ENCODE measurements around the gene CDC42SE2.

Gene CDC42SE2

GRCh38 chr5:131386124-131386523 lies 122.3 kb downstream of the CDC42SE2 start:
- Histone ChIP-seq H3K4me2 (ENCODE audit: low read depth, low read length, poor library complexity, severe bottlenecking) (no peak overlapping the region), H3K27ac (ENCODE audit: low read depth, low read length) (no peak overlapping the region), H3K9ac (ENCODE audit: low read length) (no peak overlapping the region), H3K27me3 (ENCODE audit: low read length) (no peaks in the 10 kb centered on the region), H3K36me3 (ENCODE audit: low read length) (peaks cover 19% of the 10 kb centered on the region; the same call in 1 of the 2 replicates), H3F3A (ENCODE audit: insufficient read depth) (peaks cover 48% of the 10 kb centered on the region), H3K79me2 (ENCODE audit: insufficient read depth, low read length) (peaks cover 44% of the 10 kb centered on the region), H3K9me2 (replicated peaks; ENCODE audit: insufficient read depth, low read length) (no peaks in the 10 kb centered on the region), H3K4me3 (ENCODE audit: insufficient read depth, low read length, poor library complexity, severe bottlenecking) (no peak overlapping the region), H3K9me3 (ENCODE audit: insufficient read depth, low read length) (no peaks in the 10 kb centered on the region), H2AFZ (ENCODE audit: low read depth, low read length, severe bottlenecking) (no peak overlapping the region), H4K20me1 (ENCODE audit: low read depth, low read length) (no peaks in the 10 kb centered on the region)
- no peak for TF ChIP-seq CTCF (IDR thresholded peaks at IDR 0.05; ENCODE audit: insufficient read depth, low read length, poor library complexity, severe bottlenecking)
- TF ChIP-seq EZH2phosphoT487 (conservative IDR thresholded peaks at IDR 0.05; ENCODE audit: low read length): no peak

DNA sequence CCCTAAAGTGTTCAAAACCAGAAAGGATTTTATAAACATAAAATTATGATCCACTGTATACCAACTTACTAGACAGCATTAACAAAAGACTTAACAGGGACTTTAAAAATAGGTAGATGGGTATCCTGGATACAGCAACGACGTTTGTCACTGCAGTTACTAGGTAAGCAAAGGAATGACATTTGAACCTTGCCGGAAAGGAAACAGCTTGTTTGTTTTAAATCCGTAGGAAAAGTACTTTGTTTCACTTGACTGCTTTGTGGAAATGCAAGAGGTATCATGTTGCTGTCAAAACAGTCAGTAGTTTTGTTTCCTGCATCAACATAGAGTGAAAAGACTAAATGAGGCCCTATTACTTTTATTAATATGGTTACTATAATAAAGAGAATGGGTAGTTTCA lies 122.9 kb downstream of the CDC42SE2 start:
- no peak overlapping the region for H3K27ac ChIP-seq (ENCODE audit: low read depth, low read length)
- H3K9me3 ChIP-seq (ENCODE audit: insufficient read depth, low read length): no peaks in the 10 kb centered on the region
- peaks cover 19% of the 10 kb centered on the region; the same call in 1 of the 2 replicates for H3K36me3 ChIP-seq (ENCODE audit: low read length)

GRCh38 chr5:131387255-131387654 lies 123.4 kb downstream of the CDC42SE2 start:
- Histone ChIP-seq H4K20me1 (ENCODE audit: low read depth, low read length) (no peaks in the 10 kb centered on the region), H3K36me3 (ENCODE audit: low read length) (peaks cover 19% of the 10 kb centered on the region; the same call in 1 of the 2 replicates), H2AFZ (ENCODE audit: low read depth, low read length, severe bottlenecking) (no peak overlapping the region), H3K9me2 (replicated peaks; ENCODE audit: insufficient read depth, low read length) (no peaks in the 10 kb centered on the region), H3K79me2 (ENCODE audit: insufficient read depth, low read length) (peaks cover 37% of the 10 kb centered on the region), H3F3A (ENCODE audit: insufficient read depth) (peaks cover 44% of the 10 kb centered on the region), H3K9ac (ENCODE audit: low read length) (no peak overlapping the region), H3K4me2 (ENCODE audit: low read depth, low read length, poor library complexity, severe bottlenecking) (no peak overlapping the region), H3K27ac (ENCODE audit: low read depth, low read length) (no peak overlapping the region), H3K9me3 (ENCODE audit: insufficient read depth, low read length) (no peaks in the 10 kb centered on the region), H3K27me3 (ENCODE audit: low read length) (no peaks in the 10 kb centered on the region), H3K4me3 (ENCODE audit: insufficient read depth, low read length, poor library complexity, severe bottlenecking) (no peak overlapping the region)
- TF ChIP-seq EZH2phosphoT487 (conservative IDR thresholded peaks at IDR 0.05; ENCODE audit: low read length): no peak
- TF ChIP-seq CTCF (IDR thresholded peaks at IDR 0.05; ENCODE audit: insufficient read depth, low read length, poor library complexity, severe bottlenecking): no peak

More for the DNA sequence above, 122.9 kb downstream of the CDC42SE2 start:
- Histone ChIP-seq H3K27me3 (ENCODE audit: low read length) (no peaks in the 10 kb centered on the region), H3K4me2 (ENCODE audit: low read depth, low read length, poor library complexity, severe bottlenecking) (no peak overlapping the region), H3K4me3 (ENCODE audit: insufficient read depth, low read length, poor library complexity, severe bottlenecking) (no peak overlapping the region), H3F3A (ENCODE audit: insufficient read depth) (peaks cover 44% of the 10 kb centered on the region), H3K79me2 (ENCODE audit: insufficient read depth, low read length) (peaks cover 40% of the 10 kb centered on the region), H3K9ac (ENCODE audit: low read length) (no peak overlapping the region), H3K9me2 (replicated peaks; ENCODE audit: insufficient read depth, low read length) (no peaks in the 10 kb centered on the region), H2AFZ (ENCODE audit: low read depth, low read length, severe bottlenecking) (no peak overlapping the region), H4K20me1 (ENCODE audit: low read depth, low read length) (no peaks in the 10 kb centered on the region)
- TF ChIP-seq CTCF (IDR thresholded peaks at IDR 0.05; ENCODE audit: insufficient read depth, low read length, poor library complexity, severe bottlenecking) (no peak), EZH2phosphoT487 (conservative IDR thresholded peaks at IDR 0.05; ENCODE audit: low read length) (no peak)
